Cardiac septum (tissue), 1 donor: ENCODE results near the gene ADAMTSL4. TPM values are rescaled to one million over a fixed set of nuclear protein-coding genes. Genes with fewer than 3 reads are reported as not detected.
"Not testable (repeated sequence)": the region's sequence is repeated elsewhere in the genome, so short reads cannot be mapped to it uniquely, and the experiment has no call there.

Experiments used
- DNase-seq: peaks from one replicate; pipeline ENCODE4 v3.0.0-alpha.2; 2020; ENCODE audit warnings: low spot score
- intact Hi-C: fragments of 100-400 bp; cut with DNase I; formaldehyde crosslinking; loops from one replicate; pipeline ENCODE4 v1.14.0; 2022
- total RNA-seq: library from RNA; stranded (reverse); fragmentation: NEBNext Ultra II Directional; extraction: Animal tissue kit (Norgen Biotek cat#: 25700); gene quantifications from one replicate; pipeline ENCODE4 v1.2.1, GENCODE V29; 2021
- donor health status: DM: no; HTN: no; CAD: no.

ADAMTSL4 gene
- total RNA-seq, 1 donor from 2014 or later, result 28.9 TPM

- intact Hi-C loops, result loop anchor here (5.0 kb wide), 1 partner anchor 135 kb away; the partner anchor contains the start of gene GOLPH3L
- peak; percentile 88 for DNase-seq
These were observed 13.5 kb downstream of the ADAMTSL4 start for GRCh38 chr1:150562446-150563339.

GRCh38 chr1:150563340-150564038, 14.3 kb downstream of the ADAMTSL4 start:
- intact Hi-C loops, result loop anchor here (5.0 kb wide), 1 partner anchor 134 kb away; the partner anchor contains the start of gene GOLPH3L
- no peak for DNase-seq

- DNase-seq, result no peak
- intact Hi-C loops, result loop anchor here (5.0 kb wide), 1 partner anchor 133 kb away; the partner anchor contains the start of gene GOLPH3L
These were observed 15.1 kb downstream of the ADAMTSL4 start for GRCh38 chr1:150564051-150564991.

GRCh38 chr1:150565240-150565991, 16.2 kb downstream of the ADAMTSL4 start:
- intact Hi-C loops, DNase-seq: not testable (repeated sequence)

- intact Hi-C loops, result no loop called here
- no peak for DNase-seq
These were observed 17.6 kb downstream of the ADAMTSL4 start for GRCh38 chr1:150566589-150567340.

- no peak for DNase-seq
- intact Hi-C loops, result no loop called here
These were observed 18.1 kb downstream of the ADAMTSL4 start for GRCh38 chr1:150567341-150567716.

GRCh38 chr1:150567717-150568593, 18.7 kb downstream of the ADAMTSL4 start:
- peak; percentile 83 for DNase-seq
- intact Hi-C loops, result no loop called here

GRCh38 chr1:150568594-150568966, 19.4 kb downstream of the ADAMTSL4 start:
- no peak for DNase-seq
- intact Hi-C loops, result no loop called here

- no peak for DNase-seq
- intact Hi-C loops, result no loop called here
These were observed 23.9 kb downstream of the ADAMTSL4 start for GRCh38 chr1:150572918-150573647.

- intact Hi-C loops, DNase-seq: not testable (repeated sequence)
These were observed 24.5 kb downstream of the ADAMTSL4 start for GRCh38 chr1:150573648-150574071.

GRCh38 chr1:150574260-150575071, 25.3 kb downstream of the ADAMTSL4 start:
- intact Hi-C loops, result no loop called here
- no peak for DNase-seq

GRCh38 chr1:150575072-150575489, 25.9 kb downstream of the ADAMTSL4 start:
- intact Hi-C loops, result no loop called here
- no peak for DNase-seq

- DNase-seq, result no peak
These were observed 26.5 kb downstream of the ADAMTSL4 start for GRCh38 chr1:150575518-150576366.

GRCh38 chr1:150576367-150576711, 27.1 kb downstream of the ADAMTSL4 start:
- intact Hi-C loops, result no loop called here
- no peak for DNase-seq

More at GRCh38 chr1:150575518-150576366, 26.5 kb downstream of the ADAMTSL4 start:
- intact Hi-C loops, result no loop called here
